Stimulated activated CD4-positive, alpha-beta T cell treated with anti-CD3 and anti-CD28 coated beads, Interleukin-2, amount 100 ng/mL, for 48 hours (primary cell): ENCODE measurements around the gene KDM4F.

Source experiments
- DNase-seq, 2 donors: peaks; one replicate each; pipeline ENCODE4 v3.0.0-alpha.2; 2020

Gene KDM4F

GRCh38 chr11:95092549-95093324, 43.5 kb downstream of the KDM4F start:
- DNase-seq = peak in 1 of 2 donors; percentile 36

GRCh38 chr11:95093548-95093947, 44.3 kb downstream of the KDM4F start:
- DNase-seq = no peak

- DNase-seq = no peak
Observed at GRCh38 chr11:95095858-95096587, 46.8 kb downstream of the KDM4F start.

- DNase-seq = no peak
Observed at GRCh38 chr11:95097209-95097608, 48.0 kb downstream of the KDM4F start.

- DNase-seq = no peak
Observed at GRCh38 chr11:95098826-95099225, 49.6 kb downstream of the KDM4F start.

DNA sequence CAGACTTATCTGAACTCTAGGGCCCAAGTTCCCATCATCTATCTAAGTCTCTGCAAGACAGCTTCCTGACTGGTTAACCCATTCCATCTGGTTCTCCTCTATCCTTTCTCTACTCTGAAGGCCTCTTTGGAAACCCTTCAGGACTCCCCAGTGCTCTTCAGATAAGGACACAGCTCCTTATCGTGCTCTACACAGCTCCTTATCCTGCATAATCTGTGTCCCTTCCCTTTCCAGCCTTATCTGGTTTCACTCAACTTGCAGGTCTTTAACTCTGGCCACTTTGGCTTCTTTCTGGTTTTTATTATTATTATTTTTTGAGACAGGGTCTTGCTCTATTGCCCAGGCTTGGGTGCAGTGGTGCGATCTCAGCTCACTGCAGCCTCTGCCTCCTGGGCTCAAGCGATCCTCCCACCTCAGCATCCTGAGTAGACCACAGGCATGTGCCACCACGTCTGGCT, 51.0 kb downstream of the KDM4F start:
- no peak for DNase-seq
